Activated gamma-delta T cell treated with anti-CD3 and anti-CD28 coated beads, Interleukin-2, amount 50 U/mL, for 16 hours (primary cell): Measurements from ENCODE around the gene GMNN.
"Not testable (repeated sequence)": the region's sequence is repeated elsewhere in the genome, so short reads cannot be mapped to it uniquely, and the experiment has no call there.

Experiments
- DNase-seq: peaks from one replicate; pipeline ENCODE4 v3.0.0-alpha.2; 2020; ENCODE audit warnings: low read depth

GMNN gene

GRCh38 chr6:24774696-24775519, at the start of gene GMNN:
TSS of gene GMNN (plus strand) at chr6:24774937. CDS start at chr6:24777247, 2,310 bp downstream.
- DNase-seq = peak; percentile 98

GRCh38 chr6:24730653-24731052, 44.1 kb upstream of the GMNN start:
- DNase-seq = not testable (repeated sequence)

- not testable (repeated sequence) for DNase-seq
Observed at GRCh38 chr6:24731456-24732134, 43.1 kb upstream of the GMNN start.

GRCh38 chr6:24734166-24734565, 40.6 kb upstream of the GMNN start:
- DNase-seq = no peak

GRCh38 chr6:24734710-24735109, 40.0 kb upstream of the GMNN start:
- DNase-seq = not testable (repeated sequence)

GRCh38 chr6:24738741-24739140, 36.0 kb upstream of the GMNN start:
- no peak for DNase-seq

GRCh38 chr6:24740861-24741260, 33.9 kb upstream of the GMNN start:
- no peak for DNase-seq

- DNase-seq = no peak
Observed at GRCh38 chr6:24742216-24742738, 32.5 kb upstream of the GMNN start.

GRCh38 chr6:24743265-24743943, 31.3 kb upstream of the GMNN start:
- no peak for DNase-seq

GRCh38 chr6:24743944-24744335, 30.8 kb upstream of the GMNN start:
- no peak for DNase-seq

GRCh38 chr6:24744911-24745310, 29.8 kb upstream of the GMNN start:
- no peak for DNase-seq

- no peak for DNase-seq
Observed at GRCh38 chr6:24749297-24749696, 25.4 kb upstream of the GMNN start.

GRCh38 chr6:24750878-24751277, 23.9 kb upstream of the GMNN start:
- not testable (repeated sequence) for DNase-seq

GRCh38 chr6:24752503-24752902, 22.2 kb upstream of the GMNN start:
- no peak for DNase-seq

GRCh38 chr6:24752917-24753492, 21.7 kb upstream of the GMNN start:
- DNase-seq = no peak

GRCh38 chr6:24753545-24753944, 21.2 kb upstream of the GMNN start:
- DNase-seq = no peak

GRCh38 chr6:24754378-24754777, 20.4 kb upstream of the GMNN start:
- not testable (repeated sequence) for DNase-seq

- DNase-seq = no peak
Observed at GRCh38 chr6:24755279-24755678, 19.5 kb upstream of the GMNN start.

- no peak for DNase-seq
Observed at GRCh38 chr6:24757611-24758010, 17.1 kb upstream of the GMNN start.

- no peak for DNase-seq
Observed at GRCh38 chr6:24759718-24760117, 15.0 kb upstream of the GMNN start.

GRCh38 chr6:24760210-24760609, 14.5 kb upstream of the GMNN start:
- DNase-seq = no peak

GRCh38 chr6:24761193-24761835, 13.4 kb upstream of the GMNN start:
- no peak for DNase-seq
